GM19463 (cell line): ENCODE results near the gene VEZF1.

Source experiments
- ATAC-seq: cut with Tn5 transposase; IDR thresholded peaks from one replicate; pipeline ENCODE4 v1.9.1; 2021; ENCODE audit warnings: mild to moderate bottlenecking, moderate library complexity; ENCODE audit not compliant: unreplicated experiment

Gene VEZF1, protein sequence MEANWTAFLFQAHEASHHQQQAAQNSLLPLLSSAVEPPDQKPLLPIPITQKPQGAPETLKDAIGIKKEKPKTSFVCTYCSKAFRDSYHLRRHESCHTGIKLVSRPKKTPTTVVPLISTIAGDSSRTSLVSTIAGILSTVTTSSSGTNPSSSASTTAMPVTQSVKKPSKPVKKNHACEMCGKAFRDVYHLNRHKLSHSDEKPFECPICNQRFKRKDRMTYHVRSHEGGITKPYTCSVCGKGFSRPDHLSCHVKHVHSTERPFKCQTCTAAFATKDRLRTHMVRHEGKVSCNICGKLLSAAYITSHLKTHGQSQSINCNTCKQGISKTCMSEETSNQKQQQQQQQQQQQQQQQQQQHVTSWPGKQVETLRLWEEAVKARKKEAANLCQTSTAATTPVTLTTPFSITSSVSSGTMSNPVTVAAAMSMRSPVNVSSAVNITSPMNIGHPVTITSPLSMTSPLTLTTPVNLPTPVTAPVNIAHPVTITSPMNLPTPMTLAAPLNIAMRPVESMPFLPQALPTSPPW

DNA sequence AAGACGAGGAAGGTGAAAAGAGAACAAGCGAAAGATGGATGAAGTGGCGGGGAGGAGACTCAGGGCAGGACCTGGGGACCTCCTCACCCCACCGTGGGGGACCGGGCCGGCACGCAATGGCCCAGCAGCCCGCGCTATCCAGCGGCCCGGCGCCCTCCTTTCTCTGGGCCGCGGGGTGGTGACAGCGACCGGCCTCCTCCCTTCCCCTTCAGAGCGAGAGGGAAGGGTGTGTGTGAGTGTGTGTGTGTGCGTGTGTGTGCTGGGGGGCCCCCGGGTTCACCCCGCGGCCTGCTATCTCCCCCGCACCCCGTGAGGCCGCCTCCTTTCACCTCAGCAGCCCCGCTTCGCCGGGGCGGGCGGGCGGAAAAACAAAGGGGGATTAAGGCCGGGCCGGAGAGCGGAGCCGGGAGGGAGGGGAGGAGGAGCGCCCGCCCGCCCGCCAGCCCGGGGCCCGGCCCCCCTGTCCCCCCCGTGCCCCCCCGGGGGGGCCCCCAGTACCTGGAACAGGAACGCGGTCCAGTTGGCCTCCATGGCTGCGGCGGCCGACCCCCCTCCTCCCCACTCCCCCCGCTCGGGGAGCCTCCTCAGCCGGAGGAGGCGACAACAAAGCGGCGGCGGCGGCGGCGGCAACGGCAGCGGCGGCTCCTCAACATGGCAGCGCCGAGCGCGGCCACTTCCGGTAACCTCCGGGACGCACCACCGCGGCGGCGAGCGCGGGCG lies at the start of gene VEZF1:
TSS of gene VEZF1 (minus strand) at position 674 of the 720 bp plus-strand sequence. CDS start at position 531, 143 bp downstream.
- peak; percentile 71 for ATAC-seq

- no peak for ATAC-seq
Observed at GRCh38 chr17:58032691-58033415, 44.8 kb upstream of the VEZF1 start.

GRCh38 chr17:58028578-58028977 lies 40.5 kb upstream of the VEZF1 start:
- ATAC-seq = no peak

DNA sequence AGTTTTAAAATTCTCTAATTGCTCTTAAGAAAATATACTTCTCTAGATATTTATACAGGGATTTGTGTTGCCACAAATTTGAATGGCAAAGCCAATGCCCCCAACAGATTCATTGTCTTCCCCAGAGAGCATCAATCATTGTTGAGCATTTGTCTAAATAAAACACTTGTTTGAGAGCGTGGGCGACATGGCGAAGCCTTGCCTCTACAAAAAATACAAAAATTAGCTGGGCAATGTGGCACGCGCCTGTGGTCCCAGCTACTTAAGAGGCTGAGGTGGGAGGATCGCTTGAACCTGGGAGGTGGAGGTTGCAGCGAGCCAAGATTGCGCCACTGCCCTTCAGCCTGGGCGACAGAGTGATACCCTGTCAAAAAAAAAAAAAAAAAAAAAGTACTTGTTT lies 32.3 kb upstream of the VEZF1 start:
- no peak for ATAC-seq

GRCh38 chr17:58019521-58019920 lies 31.5 kb upstream of the VEZF1 start:
- no peak for ATAC-seq

DNA sequence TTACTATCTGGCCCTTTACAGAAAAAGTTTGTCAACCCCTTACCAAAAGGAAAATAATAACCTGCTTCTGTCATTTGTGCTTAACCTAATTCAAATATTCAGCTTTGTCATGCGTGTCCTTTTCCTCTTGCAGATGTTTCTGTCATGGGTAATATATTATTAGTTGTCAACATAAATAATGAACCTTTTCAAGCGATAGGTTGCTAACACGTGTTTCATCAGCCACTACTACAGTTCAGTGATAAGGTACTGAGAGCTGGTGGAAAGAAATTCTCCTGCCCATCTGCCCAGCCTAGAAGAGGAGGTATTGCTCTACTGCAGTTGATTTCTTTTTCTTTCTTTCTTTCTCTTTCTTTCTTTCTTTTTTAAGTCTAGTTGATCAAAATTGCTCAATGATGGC lies 31.0 kb upstream of the VEZF1 start:
- no peak for ATAC-seq

DNA sequence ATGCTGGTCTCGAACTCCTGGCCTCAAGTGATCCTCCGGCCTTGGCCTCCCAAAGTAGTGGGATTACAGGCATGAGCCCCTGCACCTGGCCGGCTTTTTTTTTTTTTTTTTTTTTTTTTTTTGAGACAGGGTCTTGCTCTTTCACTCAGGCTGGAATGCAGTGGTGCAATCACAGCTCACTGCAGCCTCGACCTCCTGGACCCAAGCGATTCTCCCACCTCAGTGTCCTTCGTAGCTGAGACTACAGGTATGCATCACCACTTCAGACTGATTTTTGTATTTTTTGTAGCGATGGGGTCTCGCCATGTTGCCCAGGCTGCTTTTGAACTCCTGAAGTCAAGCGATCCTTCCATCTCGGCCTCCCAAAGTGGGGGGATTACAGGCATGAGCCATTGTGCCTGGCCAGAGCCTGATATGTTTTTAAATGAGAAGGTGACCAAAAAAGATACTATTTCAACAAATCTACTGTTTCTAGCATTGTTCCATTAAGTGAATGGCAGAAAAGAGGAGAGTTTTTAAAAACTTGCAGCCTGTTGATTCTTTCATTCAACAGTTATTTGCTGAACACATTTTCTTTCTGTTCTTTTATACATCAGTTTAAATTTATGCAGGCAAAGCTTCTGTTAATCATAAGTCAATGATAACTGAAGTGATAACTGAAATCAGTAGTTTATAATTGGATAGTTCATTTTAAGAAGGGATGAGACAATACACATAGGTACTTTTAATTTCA lies 22.2 kb upstream of the VEZF1 start:
- no peak for ATAC-seq

DNA sequence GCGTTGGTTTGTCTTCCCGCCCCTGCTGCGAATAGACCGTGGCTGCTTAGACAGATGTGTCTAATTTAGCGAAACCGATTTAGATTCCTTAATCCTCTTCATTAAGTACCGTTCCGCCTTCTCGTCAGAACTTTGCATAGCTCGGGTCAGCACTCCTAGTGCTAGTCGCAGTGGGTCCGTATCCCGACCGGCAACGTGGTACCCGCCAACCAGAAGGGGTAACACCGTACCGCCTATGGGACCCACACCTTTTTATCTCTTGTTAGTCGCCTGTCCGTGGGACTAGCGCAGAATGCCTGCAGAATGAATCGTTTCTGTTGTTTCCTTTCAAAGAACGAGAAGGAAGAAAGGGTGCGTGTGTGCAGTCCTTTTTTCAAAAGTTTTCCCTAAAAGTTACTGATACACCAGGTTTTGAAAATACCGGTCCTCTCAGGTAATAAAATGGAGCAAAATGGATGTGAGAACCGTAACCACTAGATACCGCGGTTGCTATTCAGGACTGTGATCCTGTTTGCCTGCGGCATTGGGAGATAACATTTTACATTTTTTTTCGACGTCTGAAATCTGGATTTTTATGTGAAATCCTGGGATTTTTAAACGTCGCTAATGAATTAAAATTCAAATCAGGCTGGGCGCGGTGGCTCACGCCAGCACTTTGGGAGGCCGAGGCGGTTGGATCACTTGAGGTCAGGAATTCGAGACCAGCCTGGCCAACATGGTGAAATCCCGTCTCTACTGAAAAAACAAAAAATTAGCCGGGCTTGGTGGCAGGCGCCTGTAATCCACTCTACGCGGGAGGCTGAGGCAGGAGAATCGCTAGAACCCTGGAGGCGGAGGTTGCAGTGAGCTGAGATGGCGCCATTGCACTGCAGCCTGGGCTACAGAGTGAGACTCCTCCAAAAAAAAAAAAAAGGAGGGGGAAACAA lies 20.0 kb upstream of the VEZF1 start:
- ATAC-seq = peak; percentile 17

DNA sequence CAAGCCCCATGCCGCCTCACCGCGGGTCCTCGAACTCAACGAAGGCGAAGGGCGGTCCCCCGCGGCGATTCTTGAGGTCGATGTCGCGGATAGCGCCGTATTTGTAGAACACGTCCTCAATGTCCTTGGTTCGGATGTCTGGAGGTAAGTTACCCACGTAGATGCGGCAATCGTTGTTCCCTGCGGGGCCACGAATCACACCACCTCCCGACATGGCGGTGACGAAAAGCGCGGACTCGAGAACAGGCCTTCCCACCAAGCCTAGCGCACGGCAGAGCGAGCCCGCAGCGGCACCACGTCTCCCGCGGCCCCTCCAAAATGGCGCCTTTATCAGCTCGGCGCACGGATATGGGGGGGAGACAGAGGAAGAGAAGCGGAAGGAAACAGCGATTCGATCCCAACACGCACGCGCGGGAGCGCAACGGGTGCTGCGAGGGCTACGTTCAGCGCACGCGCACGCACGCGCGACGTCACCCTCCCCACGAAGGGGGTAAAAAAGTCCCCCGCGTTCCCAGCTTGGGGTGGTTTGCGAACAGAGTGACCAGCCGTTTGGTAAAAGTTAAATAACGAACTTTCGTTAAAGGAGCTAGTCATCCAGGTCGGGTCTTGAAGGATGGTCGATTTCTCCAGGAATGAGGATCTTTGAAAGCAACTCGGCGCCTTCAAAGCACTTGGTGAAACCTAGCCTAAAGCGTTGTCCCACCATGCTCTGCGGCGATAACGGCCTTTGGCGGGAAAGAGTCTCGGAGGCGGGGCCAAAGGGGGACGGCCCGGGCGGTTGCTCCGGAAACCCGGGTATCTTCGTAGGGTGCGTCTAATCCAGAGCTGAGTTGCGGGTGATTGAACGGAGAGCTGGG lies 19.1 kb upstream of the VEZF1 start, which contains the start of gene SRSF1:
TSS of gene SRSF1 (minus strand) at position 323 of the 857 bp plus-strand sequence. CDS start at position 214, 109 bp downstream.
- ATAC-seq = peak; percentile 94

DNA sequence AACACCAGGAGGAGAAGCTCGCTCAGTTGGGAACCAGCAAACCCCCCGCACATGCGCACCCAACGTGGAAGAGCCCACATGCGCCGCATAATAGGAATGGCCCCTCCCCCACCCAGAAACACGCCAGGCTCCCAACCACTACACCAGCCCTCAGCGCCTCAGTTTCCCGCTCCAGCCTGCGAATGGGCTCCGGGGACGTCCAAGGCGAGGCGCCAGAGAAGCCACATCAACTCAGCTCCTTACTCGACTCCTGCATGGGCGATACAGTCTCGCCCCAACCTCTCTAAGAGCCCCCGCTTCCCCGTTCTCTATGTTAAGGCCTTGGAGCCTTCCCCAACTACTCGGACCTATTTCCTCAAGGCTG lies 18.5 kb upstream of the VEZF1 start:
- no peak for ATAC-seq

DNA sequence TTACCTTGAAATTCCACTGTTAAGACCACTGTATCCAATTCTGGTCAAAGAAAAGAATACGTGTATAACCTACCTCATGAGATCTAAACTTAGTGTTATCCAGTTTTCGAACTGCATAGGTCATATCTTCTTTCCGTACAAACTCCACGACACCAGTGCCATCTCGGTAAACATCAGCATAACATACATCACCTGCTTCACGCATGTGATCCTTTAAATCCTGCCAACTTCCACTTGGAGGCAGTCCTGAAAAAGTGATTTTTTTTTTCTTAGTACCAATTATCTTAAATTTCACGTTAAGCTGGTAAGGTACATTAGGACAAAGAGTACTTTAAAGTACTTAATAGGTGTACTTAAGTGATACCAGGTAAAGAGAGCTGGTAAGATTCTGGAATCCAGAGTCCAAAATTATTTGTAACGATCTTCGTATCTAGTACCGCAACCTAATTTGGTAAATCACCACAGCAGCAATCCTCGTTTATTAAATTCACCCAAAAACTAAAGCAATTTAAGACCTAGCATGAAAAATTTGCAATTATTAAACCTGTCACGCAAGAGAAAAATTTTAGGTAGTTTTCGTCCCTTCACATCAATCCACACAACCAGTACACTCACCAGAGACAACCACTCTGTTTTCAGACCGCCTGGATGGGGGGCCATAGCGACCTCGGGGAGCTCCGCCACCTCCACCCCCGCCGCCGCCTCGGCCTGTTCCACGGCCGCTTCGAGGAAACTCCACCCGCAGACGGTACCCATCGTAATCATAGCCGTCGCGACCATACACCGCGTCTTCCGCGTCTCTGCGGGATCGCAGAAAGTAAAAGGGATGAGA lies 17.9 kb upstream of the VEZF1 start:
- ATAC-seq = no peak

DNA sequence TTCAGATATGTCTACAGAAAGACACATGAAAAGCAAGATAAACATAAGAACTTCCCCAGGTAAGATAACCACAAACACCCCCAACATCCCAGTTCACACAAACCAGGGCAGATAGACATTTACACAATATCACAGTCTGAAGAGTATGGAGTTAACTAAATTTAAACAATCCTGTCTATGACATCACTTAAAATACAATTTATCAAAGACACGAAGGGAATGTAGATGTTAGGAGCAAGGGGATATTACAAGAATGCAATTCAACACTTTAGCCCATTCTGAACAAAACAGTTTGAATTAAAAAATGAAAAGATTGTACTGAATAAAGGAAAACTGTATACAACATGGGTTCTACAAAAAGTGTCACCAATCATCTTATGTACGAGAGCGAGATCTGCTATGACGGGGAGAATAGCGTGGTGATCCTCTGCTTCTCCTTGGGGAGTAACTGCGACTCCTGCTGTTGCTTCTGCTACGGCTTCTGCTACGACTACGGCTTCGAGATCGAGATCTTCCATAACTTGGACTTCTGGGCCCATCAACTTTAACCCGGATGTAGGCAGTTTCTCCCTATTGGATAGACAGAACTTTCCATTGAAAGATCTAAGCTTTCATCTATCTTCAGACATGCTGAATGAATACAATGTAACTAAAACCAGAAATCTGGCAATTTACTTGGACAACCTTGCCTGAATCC lies 17.1 kb upstream of the VEZF1 start:
- no peak for ATAC-seq

GRCh38 chr17:58004060-58004459 lies 16.0 kb upstream of the VEZF1 start:
- no peak for ATAC-seq

DNA sequence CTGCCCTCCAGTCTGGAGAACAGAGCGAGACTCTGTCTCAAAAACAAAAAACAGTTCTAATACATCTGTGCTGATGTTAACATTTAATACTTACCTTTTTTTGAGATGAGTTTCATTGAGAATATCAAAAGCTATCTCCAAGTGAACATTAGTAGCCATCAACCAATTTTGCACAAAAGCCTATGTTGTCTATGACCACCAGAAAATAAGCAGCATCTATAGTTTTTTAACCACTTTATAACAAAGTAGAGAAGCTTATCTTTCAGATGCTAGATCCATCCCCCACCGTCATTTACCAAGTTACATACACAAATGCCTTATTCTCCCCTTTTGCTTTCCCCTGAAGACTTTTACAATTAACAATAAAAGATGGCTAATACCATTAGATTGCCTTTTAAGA lies 14.9 kb upstream of the VEZF1 start:
- ATAC-seq = no peak

DNA sequence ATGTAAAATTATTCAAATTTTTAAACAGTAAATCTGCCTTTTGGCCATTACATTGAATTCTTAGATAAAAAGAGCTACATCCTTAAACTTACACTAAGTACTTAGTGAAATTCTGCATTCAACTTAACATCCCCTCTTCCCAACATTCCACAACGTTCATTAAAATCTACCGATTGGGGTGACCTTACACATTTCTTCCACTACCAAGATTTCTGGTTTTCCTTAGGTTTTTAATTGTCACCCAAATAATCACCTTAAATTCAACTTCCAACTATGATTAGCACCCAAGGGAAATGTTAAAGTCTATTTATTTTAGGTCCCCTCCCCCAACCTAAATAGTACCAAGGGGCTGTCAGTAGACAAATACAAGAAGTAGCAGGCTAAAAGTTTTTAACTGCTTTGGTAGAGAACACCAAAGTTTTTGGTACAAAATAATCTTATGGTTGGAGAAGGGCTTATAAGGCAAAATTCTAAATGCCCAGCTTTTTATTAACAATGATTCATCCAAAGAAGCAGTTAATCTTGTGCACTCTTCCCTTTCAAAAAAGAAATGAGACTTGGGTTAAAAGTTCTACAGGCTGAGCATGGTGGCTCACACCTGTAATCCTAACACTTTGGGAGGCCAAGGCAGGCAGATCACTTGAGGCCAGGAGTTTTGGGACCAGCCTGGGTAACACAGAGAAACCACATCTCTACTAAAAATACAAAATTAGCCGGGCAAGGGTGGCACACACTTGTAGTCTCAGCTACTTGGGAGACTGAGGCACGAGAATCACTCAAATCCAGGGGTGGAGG lies 14.3 kb upstream of the VEZF1 start:
- no peak for ATAC-seq

DNA sequence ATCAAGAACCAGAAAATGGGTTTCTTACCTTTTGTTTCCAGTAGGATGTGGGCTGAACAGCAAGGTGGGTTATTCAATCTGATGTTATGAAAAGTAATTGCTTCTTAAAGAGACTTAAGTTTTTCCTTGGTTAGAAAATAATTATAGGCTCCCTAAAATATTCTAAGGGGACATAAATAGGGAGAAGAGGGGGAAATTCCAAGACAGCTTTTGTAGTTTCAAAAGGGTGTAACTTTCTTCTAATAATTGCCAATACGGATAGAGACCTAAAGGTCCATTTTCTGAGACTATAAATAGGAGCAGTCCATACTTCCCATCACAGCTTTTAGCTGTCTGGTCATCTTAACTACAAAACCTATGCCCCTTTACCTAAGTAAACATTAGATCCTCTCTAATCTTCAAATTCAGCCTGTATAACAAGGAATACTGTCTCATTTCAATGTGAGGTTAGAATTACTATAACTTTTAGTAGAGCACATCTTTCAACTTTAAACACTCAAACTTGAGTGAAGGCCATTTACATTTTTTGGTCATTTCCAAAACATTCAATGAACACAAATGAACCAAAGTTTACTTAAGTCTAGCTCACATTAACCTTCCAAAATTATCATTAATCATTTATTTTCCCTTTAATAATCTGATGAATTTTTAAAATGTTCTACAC lies 13.5 kb upstream of the VEZF1 start:
- ATAC-seq = no peak
